HEK293 (cell line): ENCODE measurements around the gene PIGS.

Experiments
- CTCF ChIP-seq: fragments of 450-650 bp; formaldehyde crosslinking; IDR thresholded peaks from 2 replicates; pipeline ENCODE4 v1.5.1; 2016; ENCODE audit warnings: missing biosample characterization, missing genetic modification characterization
- ELK4 ChIP-seq: IDR thresholded peaks from 2 replicates; pipeline ENCODE4 v1.6.1; 2011; ENCODE audit warnings: mild to moderate bottlenecking, low read depth, low read length, borderline replicate concordance
- ZBTB49 ChIP-seq: fragments of 450-650 bp; formaldehyde crosslinking; IDR thresholded peaks from 2 replicates; pipeline ENCODE4 v1.5.1; 2016; ENCODE audit warnings: missing biosample characterization, missing genetic modification characterization, low read depth
- ZNF138 ChIP-seq: fragments of 450-650 bp; formaldehyde crosslinking; IDR thresholded peaks from 2 replicates; pipeline ENCODE4 v1.5.1; 2016; ENCODE audit warnings: missing biosample characterization, missing genetic modification characterization, borderline replicate concordance
- ZNF2 ChIP-seq: fragments of 450-650 bp; formaldehyde crosslinking; IDR thresholded peaks from 2 replicates; pipeline ENCODE4 v1.5.1; 2016; ENCODE audit warnings: missing biosample characterization, missing genetic modification characterization
- ZNF23 ChIP-seq: fragments of 450-650 bp; formaldehyde crosslinking; IDR thresholded peaks from 2 replicates; pipeline ENCODE4 v1.5.1; 2016; ENCODE audit warnings: missing biosample characterization, missing genetic modification characterization, borderline replicate concordance
- ZNF341 ChIP-seq: fragments of 450-650 bp; formaldehyde crosslinking; IDR thresholded peaks from 2 replicates; pipeline ENCODE4; 2016; ENCODE audit warnings: low read depth, missing biosample characterization, missing genetic modification characterization
- ZNF449 ChIP-seq: fragments of 450-650 bp; formaldehyde crosslinking; IDR thresholded peaks from 2 replicates; pipeline ENCODE4 v1.5.1; 2017; ENCODE audit warnings: missing biosample characterization, mild to moderate bottlenecking, missing genetic modification characterization, moderate library complexity
- ZNF514 ChIP-seq: fragments of 450-650 bp; formaldehyde crosslinking; IDR thresholded peaks from 2 replicates; pipeline ENCODE4 v1.5.1; 2016; ENCODE audit warnings: missing biosample characterization, missing genetic modification characterization
- ZNF530 ChIP-seq: fragments of 450-650 bp; formaldehyde crosslinking; IDR thresholded peaks from 2 replicates; pipeline ENCODE4 v1.5.1; 2016; ENCODE audit warnings: low read depth, missing biosample characterization, missing genetic modification characterization
- ZNF629 ChIP-seq: fragments of 450-650 bp; formaldehyde crosslinking; IDR thresholded peaks from 2 replicates; pipeline ENCODE4 v1.5.1; 2017; ENCODE audit warnings: missing biosample characterization, missing genetic modification characterization
- ZNF660 ChIP-seq: fragments of 450-650 bp; IDR thresholded peaks from 2 replicates; pipeline ENCODE4 v1.5.1; 2018; ENCODE audit warnings: missing biosample characterization, mild to moderate bottlenecking, missing genetic modification characterization
- ZNF670 ChIP-seq: fragments of 450-650 bp; formaldehyde crosslinking; IDR thresholded peaks from 2 replicates; pipeline ENCODE4 v1.5.1; 2016; ENCODE audit warnings: missing biosample characterization, missing genetic modification characterization, low read depth

- TF ChIP-seq ZNF530, result no peak
- TF ChIP-seq ZNF23 (tag by site-specific recombination), result no peak
- no peak for TF ChIP-seq CTCF (tag by site-specific recombination)
- TF ChIP-seq ZNF449 (tag by site-specific recombination), result no peak
- no peak for TF ChIP-seq ELK4
- TF ChIP-seq ZBTB49, result no peak
- no peak for TF ChIP-seq ZNF341 (tag by site-specific recombination)
- TF ChIP-seq ZNF660 (tag by site-specific recombination), result no peak
- TF ChIP-seq ZNF670, result no peak
- no peak for TF ChIP-seq ZNF629 (tag by site-specific recombination)
- TF ChIP-seq ZNF2, result no peak
- no peak for TF ChIP-seq ZNF514
- TF ChIP-seq ZNF138 (tag by site-specific recombination), result no peak
Observed at GRCh38 chr17:28579526-28579925, 8.2 kb upstream of the PIGS start.
